Neutrophil (primary cell): ENCODE results near the gene DGKG.

ENCODE experiments used
- H3K27ac ChIP-seq: fragments of 200-600 bp; sonication (generic); 2 replicates; pipeline ENCODE4 v1.5.1; 2016; ENCODE audit warnings: mild to moderate bottlenecking, moderate library complexity
- H3K27me3 ChIP-seq: fragments of 200-600 bp; sonication (generic); 2 replicates; pipeline ENCODE4 v1.6.0; 2016; ENCODE audit warnings: mild to moderate bottlenecking
- H3K36me3 ChIP-seq: fragments of 200-600 bp; sonication (generic); 2 replicates; pipeline ENCODE4 v1.5.1; 2017
- H3K4me1 ChIP-seq, 2 experiments: fragments of 200-600 bp in 1 of 2; sonication (generic) in 1 of 2; 1 replicate in 1 of 2; 2 replicates in 1 of 2; pipeline versions ENCODE4 v1.5.1 to v1.6.1; 2013 to 2016; ENCODE audit warnings: low read depth in 1 of 2, low read length in 1 of 2, mild to moderate bottlenecking in 1 of 2, moderate library complexity in 1 of 2; ENCODE audit not compliant: control insufficient read depth in 1 of 2, insufficient read depth in 1 of 2
- H3K4me3 ChIP-seq, 2 experiments: fragments of 200-600 bp in 1 of 2; sonication (generic) in 1 of 2; 1 replicate in 1 of 2; 2 replicates in 1 of 2; pipeline ENCODE4 v1.5.1; 2013 to 2016; ENCODE audit warnings: low read depth in 1 of 2, low read length in 1 of 2, mild to moderate bottlenecking in 1 of 2, moderate library complexity in 1 of 2
- H3K9me3 ChIP-seq: fragments of 200-600 bp; sonication (generic); 2 replicates; pipeline ENCODE4 v1.5.1; 2016
- TF ChIP-seq, protein P1 (sequence below): fragments of 200-600 bp; sonication (generic); IDR thresholded peaks from 2 replicates; pipeline ENCODE4 v1.5.1; 2016; ENCODE audit warnings: antibody characterized with exemption

The DGKG gene

DNA sequence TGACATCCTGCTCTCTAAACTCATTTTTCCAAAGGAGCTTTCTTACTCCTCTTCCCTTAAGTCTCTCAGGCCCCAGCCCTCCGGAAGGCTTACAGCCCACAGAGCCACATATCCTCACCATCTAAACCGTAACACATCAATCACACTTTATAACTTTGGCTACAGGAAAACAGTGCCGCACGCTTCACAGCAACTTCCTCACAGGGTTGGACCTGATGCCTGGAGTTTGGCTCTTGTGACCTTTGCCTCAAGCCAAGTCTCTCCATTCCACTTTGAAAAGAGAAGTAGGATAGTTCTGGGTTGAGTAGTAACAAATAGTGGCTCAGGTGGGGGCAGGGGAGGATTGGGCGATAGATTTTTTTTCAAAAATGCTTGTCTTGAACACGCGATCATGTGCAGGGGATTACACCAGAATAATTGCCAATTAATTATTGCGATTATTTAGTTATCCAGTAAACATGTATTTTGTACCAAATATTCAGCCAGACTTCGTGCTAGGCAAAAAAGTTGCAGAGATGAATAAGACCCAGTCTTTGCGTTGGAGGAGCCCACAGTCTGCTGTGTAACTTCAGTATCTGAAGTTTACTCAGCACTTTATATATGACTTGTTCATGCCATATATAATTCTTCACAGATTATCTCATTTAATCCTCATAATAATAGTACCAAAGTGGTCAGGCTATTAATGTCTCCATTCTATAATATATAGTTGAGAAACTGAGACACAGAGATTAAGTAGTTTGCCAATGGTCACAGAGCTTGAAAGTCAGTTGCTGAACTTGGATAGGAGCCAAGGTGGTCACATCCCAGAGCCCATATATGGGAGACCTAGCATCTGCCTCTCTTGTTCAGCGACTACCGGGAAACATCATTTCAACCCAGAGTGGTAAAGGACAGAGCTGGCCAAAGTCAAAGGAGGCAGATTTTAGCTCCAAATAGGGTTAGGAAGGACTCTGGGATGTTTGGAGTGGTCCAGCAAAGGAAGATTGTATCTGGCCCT, 250.8 kb downstream of the DGKG start:
- H3K4me3 ChIP-seq, result no peak overlapping the region
- H3K27me3 ChIP-seq, result peaks cover 97% of the 10 kb centered on the region
- no peaks in the 10 kb centered on the region for H3K9me3 ChIP-seq
- no peaks in the 10 kb centered on the region for H3K36me3 ChIP-seq
- peaks cover 29 to 35% of the 10 kb centered on the region in 2 experiments for H3K4me1 ChIP-seq
- TF ChIP-seq, protein P1, sequence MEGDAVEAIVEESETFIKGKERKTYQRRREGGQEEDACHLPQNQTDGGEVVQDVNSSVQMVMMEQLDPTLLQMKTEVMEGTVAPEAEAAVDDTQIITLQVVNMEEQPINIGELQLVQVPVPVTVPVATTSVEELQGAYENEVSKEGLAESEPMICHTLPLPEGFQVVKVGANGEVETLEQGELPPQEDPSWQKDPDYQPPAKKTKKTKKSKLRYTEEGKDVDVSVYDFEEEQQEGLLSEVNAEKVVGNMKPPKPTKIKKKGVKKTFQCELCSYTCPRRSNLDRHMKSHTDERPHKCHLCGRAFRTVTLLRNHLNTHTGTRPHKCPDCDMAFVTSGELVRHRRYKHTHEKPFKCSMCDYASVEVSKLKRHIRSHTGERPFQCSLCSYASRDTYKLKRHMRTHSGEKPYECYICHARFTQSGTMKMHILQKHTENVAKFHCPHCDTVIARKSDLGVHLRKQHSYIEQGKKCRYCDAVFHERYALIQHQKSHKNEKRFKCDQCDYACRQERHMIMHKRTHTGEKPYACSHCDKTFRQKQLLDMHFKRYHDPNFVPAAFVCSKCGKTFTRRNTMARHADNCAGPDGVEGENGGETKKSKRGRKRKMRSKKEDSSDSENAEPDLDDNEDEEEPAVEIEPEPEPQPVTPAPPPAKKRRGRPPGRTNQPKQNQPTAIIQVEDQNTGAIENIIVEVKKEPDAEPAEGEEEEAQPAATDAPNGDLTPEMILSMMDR, result no peak
- H3K27ac ChIP-seq, result no peak overlapping the region

DNA sequence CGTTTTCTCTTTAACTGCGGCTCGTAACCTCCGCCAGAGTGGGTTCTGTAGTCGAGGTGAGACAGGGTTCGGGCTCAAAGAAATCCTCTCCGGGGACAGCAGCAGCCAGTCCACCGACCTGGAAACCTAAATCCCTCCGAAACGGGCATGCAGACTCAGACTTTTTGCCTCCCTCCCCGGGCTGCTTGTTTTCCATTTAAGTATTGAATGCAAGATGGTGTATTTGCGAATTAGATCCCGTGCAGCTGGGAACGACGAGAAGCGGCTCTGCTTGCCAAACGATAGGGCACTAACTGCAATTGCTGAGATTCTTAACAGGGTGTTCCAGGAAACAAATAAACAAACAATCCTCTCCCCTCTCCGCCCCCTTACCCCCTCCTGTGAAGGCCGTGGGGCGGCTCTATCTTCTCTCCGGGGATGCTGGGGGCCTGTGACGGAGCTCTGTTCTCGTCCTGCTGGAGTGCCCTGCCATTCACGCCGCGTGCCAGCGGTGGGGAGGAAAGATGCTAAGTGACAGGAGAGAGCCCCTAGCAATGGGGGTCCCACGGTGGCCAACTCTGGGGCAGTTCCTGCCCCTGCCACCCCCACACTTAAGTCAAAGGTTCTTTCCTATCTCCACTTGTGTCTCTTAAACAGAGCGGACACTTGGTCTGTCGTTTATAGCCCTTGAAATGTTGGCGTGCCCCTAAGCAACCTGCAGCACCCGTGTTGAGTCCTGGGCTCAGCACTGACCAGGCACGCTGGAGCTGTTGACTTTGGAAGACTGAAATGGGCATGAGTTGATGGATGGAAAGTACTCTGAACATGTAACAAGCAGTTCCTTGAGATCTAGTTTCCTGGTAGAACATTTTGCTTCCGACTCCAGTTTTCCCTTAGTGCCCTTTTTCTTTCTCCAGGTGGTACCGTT, 251.9 kb downstream of the DGKG start:
- H3K4me1 ChIP-seq, result peaks cover 29 to 35% of the 10 kb centered on the region in 2 experiments
- H3K4me3 ChIP-seq, result peak overlapping the region; percentile 60 to 94
- TF ChIP-seq, protein P1, result no peak
- H3K27ac ChIP-seq, result no peak overlapping the region
- H3K27me3 ChIP-seq, result peaks cover 97% of the 10 kb centered on the region
- no peaks in the 10 kb centered on the region for H3K9me3 ChIP-seq
- H3K36me3 ChIP-seq, result no peaks in the 10 kb centered on the region

- H3K27me3 ChIP-seq, result peaks cover 97% of the 10 kb centered on the region
- TF ChIP-seq, protein P1, result peak; percentile 65
- H3K27ac ChIP-seq, result peak within 1 kb of the TSS; percentile 73
- peaks cover 29 to 35% of the 10 kb centered on the region in 2 experiments for H3K4me1 ChIP-seq
- H3K9me3 ChIP-seq, result no peaks in the 10 kb centered on the region
- no peaks in the 10 kb centered on the region for H3K36me3 ChIP-seq
- peak within 1 kb of the TSS; percentile 60 to 94 for H3K4me3 ChIP-seq
Measured at GRCh38 chr3:186108941-186109865, 252.8 kb downstream of the DGKG start, which contains the start of gene ETV5. ETV5 (minus strand) TSS chr3:186109089; CDS start chr3:186105868, 3,221 bp downstream.

DNA sequence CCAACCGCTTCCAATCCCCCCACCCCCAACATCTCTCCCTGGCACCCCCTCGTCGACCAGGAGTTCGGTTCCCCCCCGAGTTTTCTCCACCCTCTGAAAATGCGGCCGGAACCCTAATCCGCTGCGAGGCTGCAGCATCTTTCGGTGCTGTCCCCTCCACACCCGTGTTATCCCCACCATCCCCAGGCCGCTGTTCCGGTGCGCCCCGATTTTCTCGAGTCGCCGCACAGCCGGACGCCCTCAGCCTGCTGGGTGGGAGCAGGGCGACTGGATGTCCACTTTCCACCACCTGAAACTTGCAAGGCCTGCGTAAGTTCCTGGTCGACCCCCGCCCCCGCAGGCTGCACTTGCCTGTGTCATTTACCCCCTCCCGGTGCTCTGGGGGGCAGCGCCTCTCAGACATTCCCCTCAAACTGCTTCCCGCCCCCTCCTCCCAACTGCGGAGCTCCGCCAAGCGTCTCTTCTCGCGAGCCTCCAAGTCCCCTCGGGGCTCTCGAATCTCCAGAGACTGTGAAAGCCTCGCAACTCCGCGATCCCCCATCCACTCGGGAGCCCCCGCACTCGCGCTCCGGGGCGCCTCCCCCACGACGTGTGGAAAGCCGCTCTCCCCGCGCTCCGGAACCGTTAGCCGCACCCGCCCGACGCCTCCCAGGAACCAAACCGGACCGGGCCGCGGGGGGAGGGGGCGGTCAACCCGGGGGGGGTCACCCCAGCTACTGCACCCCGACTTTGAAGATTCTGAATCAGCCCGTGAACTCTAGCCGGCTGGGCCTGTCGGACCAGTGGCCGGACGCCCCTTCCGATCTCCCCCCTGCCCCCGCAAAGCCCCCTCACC, 253.7 kb downstream of the DGKG start:
- H3K27ac ChIP-seq, result peak overlapping the region; percentile 73
- no peaks in the 10 kb centered on the region for H3K9me3 ChIP-seq
- peaks cover 97% of the 10 kb centered on the region for H3K27me3 ChIP-seq
- H3K36me3 ChIP-seq, result no peaks in the 10 kb centered on the region
- peak overlapping the region; percentile 60 to 94 for H3K4me3 ChIP-seq
- H3K4me1 ChIP-seq, result peaks cover 29 to 35% of the 10 kb centered on the region in 2 experiments
- TF ChIP-seq, protein P1, result no peak
